Gastrocnemius medialis (tissue), 4 donors: ENCODE results near the gene PPARG. TPM values are rescaled to one million over a fixed set of nuclear protein-coding genes. Genes with fewer than 3 reads are reported as not detected.

Experiments
- ATAC-seq, 2 donors: fragments of 150-250 bp; one replicate each; pipeline ENCODE4 v1.9.1; 2016
- DNase-seq, 2 donors: peaks; one replicate each; pipeline ENCODE4 v3.0.0-alpha.2; 2019
- H3K27ac ChIP-seq, 4 donors: fragments of 200-600 bp; sonication (generic); 1 replicate in 1 of 4; 2 replicates in 3 of 4; pipeline ENCODE4 v1.5.1; 2016 to 2018; ENCODE audit warnings: mild to moderate bottlenecking in 2 of 4, moderate library complexity in 1 of 4
- H3K27me3 ChIP-seq, 3 donors: fragments of 200-600 bp; sonication (generic) in 2 of 3; 1 replicate in 1 of 3; 2 replicates in 2 of 3; pipeline versions ENCODE4 v1.5.1 to v1.6.0; 2016 to 2019; ENCODE audit warnings: mild to moderate bottlenecking in 1 of 3, moderate library complexity in 1 of 3
- H3K36me3 ChIP-seq, 2 donors: fragments of 200-600 bp; sonication (generic) in 1 of 2; one replicate each; pipeline ENCODE4 v1.5.1; 2017 to 2018
- H3K4me1 ChIP-seq, 2 donors: fragments of 200-600 bp; sonication (generic) in 1 of 2; one replicate each; pipeline ENCODE4 v1.5.1; 2016 to 2017; ENCODE audit warnings: mild to moderate bottlenecking in 2 of 2
- H3K4me3 ChIP-seq, 4 donors: fragments of 200-600 bp; sonication (generic) in 3 of 4; 1 replicate in 1 of 4; 2 replicates in 3 of 4; pipeline ENCODE4 v1.5.1; 2016 to 2019; ENCODE audit warnings: mild to moderate bottlenecking in 2 of 4
- H3K9me3 ChIP-seq, 3 donors: fragments of 200-600 bp; sonication (generic) in 2 of 3; 1 replicate in 1 of 3; 2 replicates in 2 of 3; pipeline ENCODE4 v1.5.1; 2016 to 2019
- POLR2A ChIP-seq, 2 donors: fragments of 450-650 bp; IDR thresholded peaks; one replicate each; pipeline ENCODE4 v1.6.1; 2017; ENCODE audit warnings: antibody characterized with exemption in 2 of 2, mild to moderate bottlenecking in 2 of 2, moderate library complexity in 2 of 2
- in situ Hi-C, 4 donors: fragments of 200-750 bp; cut with MboI; loops; one replicate each; pipeline versions ENCODE4 v1.15.0 to v1.8.0; 2017; ENCODE audit warnings: low sequenced_read_pairs in 4 of 4
- intact Hi-C: fragments of 100-400 bp; cut with DNase I; formaldehyde crosslinking; loops from one replicate; pipeline ENCODE4 v1.15.1; 2023; ENCODE audit warnings: low total_unique reads
- total RNA-seq, 4 donors: library from RNA; depleted of rRNA; stranded (reverse); fragments of >200 nt; gene quantifications; one replicate each; pipeline versions ENCODE4 v1.1.0 to v1.2.3, GENCODE V29; 2016
- TF ChIP-seq, protein P1 (sequence below), 5 experiments: fragments of 450-650 bp in 3 of 5; fragments of 200-600 bp in 2 of 5; sonication (generic) in 2 of 5; IDR thresholded peaks in 4 of 5; conservative IDR thresholded peaks in 1 of 5; 1 replicate in 4 of 5; 2 replicates in 1 of 5; pipeline ENCODE4 v1.5.1; 2016 to 2019; ENCODE audit warnings: antibody characterized with exemption in 5 of 5, mild to moderate bottlenecking in 3 of 5, moderate library complexity in 3 of 5

The PPARG gene
- total RNA-seq, 4 donors from 2014 or later, result 4.9 to 10.6 (median 8.5) TPM

GRCh38 chr3:12451960-12452359, 163.1 kb downstream of the PPARG start:
- H3K9me3 ChIP-seq, result no peaks in the 10 kb centered on the region
- H3K4me3 ChIP-seq, result no peak overlapping the region
- ATAC-seq, result no peak
- DNase-seq, result no peak
- no peaks in the 10 kb centered on the region for H3K4me1 ChIP-seq
- H3K27ac ChIP-seq, result no peak overlapping the region
- no peaks in the 10 kb centered on the region for H3K27me3 ChIP-seq
- H3K36me3 ChIP-seq, result no peaks in the 10 kb centered on the region
- no peak for TF ChIP-seq POLR2A (IDR thresholded peaks at IDR 0.05)
- TF ChIP-seq, protein P1, sequence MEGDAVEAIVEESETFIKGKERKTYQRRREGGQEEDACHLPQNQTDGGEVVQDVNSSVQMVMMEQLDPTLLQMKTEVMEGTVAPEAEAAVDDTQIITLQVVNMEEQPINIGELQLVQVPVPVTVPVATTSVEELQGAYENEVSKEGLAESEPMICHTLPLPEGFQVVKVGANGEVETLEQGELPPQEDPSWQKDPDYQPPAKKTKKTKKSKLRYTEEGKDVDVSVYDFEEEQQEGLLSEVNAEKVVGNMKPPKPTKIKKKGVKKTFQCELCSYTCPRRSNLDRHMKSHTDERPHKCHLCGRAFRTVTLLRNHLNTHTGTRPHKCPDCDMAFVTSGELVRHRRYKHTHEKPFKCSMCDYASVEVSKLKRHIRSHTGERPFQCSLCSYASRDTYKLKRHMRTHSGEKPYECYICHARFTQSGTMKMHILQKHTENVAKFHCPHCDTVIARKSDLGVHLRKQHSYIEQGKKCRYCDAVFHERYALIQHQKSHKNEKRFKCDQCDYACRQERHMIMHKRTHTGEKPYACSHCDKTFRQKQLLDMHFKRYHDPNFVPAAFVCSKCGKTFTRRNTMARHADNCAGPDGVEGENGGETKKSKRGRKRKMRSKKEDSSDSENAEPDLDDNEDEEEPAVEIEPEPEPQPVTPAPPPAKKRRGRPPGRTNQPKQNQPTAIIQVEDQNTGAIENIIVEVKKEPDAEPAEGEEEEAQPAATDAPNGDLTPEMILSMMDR (IDR thresholded peaks at IDR 0.05 in 4 of 5, conservative IDR thresholded peaks at IDR 0.05 in 1 of 5), result no peak
- in situ Hi-C loops, result no loop called here
- intact Hi-C loops, result no loop called here

GRCh38 chr3:12452361-12453330, 163.8 kb downstream of the PPARG start:
- no peak overlapping the region for H3K4me3 ChIP-seq
- in situ Hi-C loops, result no loop called here
- no peak overlapping the region for H3K27ac ChIP-seq

GRCh38 chr3:12454076-12454815, 165.4 kb downstream of the PPARG start:
- H3K27me3 ChIP-seq, result no peaks in the 10 kb centered on the region
- no peaks in the 10 kb centered on the region for H3K36me3 ChIP-seq
- no peaks in the 10 kb centered on the region for H3K4me1 ChIP-seq
- no peaks in the 10 kb centered on the region for H3K9me3 ChIP-seq
- no peak overlapping the region for H3K4me3 ChIP-seq
- ATAC-seq (no peak), DNase-seq (no peak)
- in situ Hi-C loops, result no loop called here
- TF ChIP-seq POLR2A (IDR thresholded peaks at IDR 0.05), result no peak
- TF ChIP-seq, protein P1 (IDR thresholded peaks at IDR 0.05 in 4 of 5, conservative IDR thresholded peaks at IDR 0.05 in 1 of 5), result no peak
- H3K27ac ChIP-seq, result no peak overlapping the region
- intact Hi-C loops, result no loop called here

More at GRCh38 chr3:12452361-12453330, 163.8 kb downstream of the PPARG start:
- intact Hi-C loops, result no loop called here
- Histone ChIP-seq H3K4me1 (no peaks in the 10 kb centered on the region), H3K9me3 (no peaks in the 10 kb centered on the region), H3K36me3 (no peaks in the 10 kb centered on the region), H3K27me3 (no peaks in the 10 kb centered on the region)
- TF ChIP-seq, protein P1 (IDR thresholded peaks at IDR 0.05 in 4 of 5, conservative IDR thresholded peaks at IDR 0.05 in 1 of 5), result no peak
- no peak for TF ChIP-seq POLR2A (IDR thresholded peaks at IDR 0.05)
- DNase-seq, result no peak
- ATAC-seq, result no peak

DNA sequence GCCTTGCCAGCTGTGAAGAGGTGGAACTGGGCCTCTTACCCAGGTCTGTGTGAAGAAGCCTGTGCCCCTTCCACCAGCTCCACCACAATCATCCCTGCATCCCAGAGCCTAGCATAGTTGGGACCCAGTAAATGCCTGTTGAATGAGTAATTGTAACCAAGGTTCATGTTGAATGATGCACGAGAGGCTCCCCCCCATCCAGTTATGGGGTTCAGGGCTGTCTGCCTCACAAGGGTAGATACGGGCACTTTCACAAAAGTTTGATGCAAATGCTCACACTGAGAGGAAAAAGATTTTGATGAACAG, 165.9 kb downstream of the PPARG start:
- no peaks in the 10 kb centered on the region for H3K36me3 ChIP-seq
- no peak overlapping the region for H3K4me3 ChIP-seq
- no peaks in the 10 kb centered on the region for H3K27me3 ChIP-seq
- intact Hi-C loops, result no loop called here
- no peak for ATAC-seq
- H3K4me1 ChIP-seq, result no peaks in the 10 kb centered on the region
- no peak for DNase-seq
- no peak overlapping the region for H3K27ac ChIP-seq
- TF ChIP-seq POLR2A (IDR thresholded peaks at IDR 0.05), result no peak
- TF ChIP-seq, protein P1 (IDR thresholded peaks at IDR 0.05 in 4 of 5, conservative IDR thresholded peaks at IDR 0.05 in 1 of 5), result no peak
- in situ Hi-C loops, result no loop called here
- no peaks in the 10 kb centered on the region for H3K9me3 ChIP-seq
